CD8-positive, alpha-beta memory T cell (primary cell): Measurements from ENCODE around the gene CADM1. TPM values are rescaled to one million over a fixed set of nuclear protein-coding genes. Genes with fewer than 3 reads are reported as not detected.

Experiments used
- CTCF ChIA-PET: fragments of 350-600 bp; sonication (Branson Sonifier 250); formaldehyde crosslinking; loops from one replicate; lab custom pipeline; 2021; ENCODE audit warnings: antibody characterized with exemption; lab: Charles Lee
- POLR2A ChIA-PET: fragments of 350-600 bp; sonication (Branson Sonifier 250); formaldehyde crosslinking; loops from one replicate; lab custom pipeline; 2021; ENCODE audit warnings: antibody characterized with exemption; lab: Charles Lee
- DNase-seq, 5 donors: peaks; one replicate each; pipeline versions ENCODE4 v3.0.0 to v3.0.0-alpha.2; 2020 to 2022; ENCODE audit warnings: mixed read lengths in 1 of 5
- H3K27ac ChIP-seq: one replicate; pipeline ENCODE4 v1.7.0; 2013; ENCODE audit warnings: low read depth, mild to moderate bottlenecking, low read length, moderate library complexity
- H3K27me3 ChIP-seq: 2 replicates; pipeline ENCODE4 v1.7.0; 2013; ENCODE audit warnings: low read length, mild to moderate bottlenecking; ENCODE audit not compliant: insufficient read depth, poor library complexity, severe bottlenecking
- H3K36me3 ChIP-seq: 2 replicates; pipeline ENCODE4 v1.7.0; 2013; ENCODE audit warnings: mild to moderate bottlenecking, low read length, moderate library complexity; ENCODE audit not compliant: insufficient read depth
- H3K4me1 ChIP-seq: 2 replicates; pipeline ENCODE4 v1.7.0; 2013; ENCODE audit warnings: mild to moderate bottlenecking, low read length, moderate library complexity; ENCODE audit not compliant: insufficient read depth
- H3K4me3 ChIP-seq: 2 replicates; pipeline ENCODE4 v1.7.0; 2013; ENCODE audit warnings: mild to moderate bottlenecking, low read length
- H3K9me3 ChIP-seq: 2 replicates; pipeline ENCODE4 v1.7.0; 2013; ENCODE audit warnings: mild to moderate bottlenecking, low read length
- H3K27ac Mint-ChIP-seq, 8 donors: one replicate each; pipeline ENCODE4 v1.8.0; 2020 to 2021; ENCODE audit warnings: mixed read lengths in 8 of 8, mild to moderate bottlenecking in 6 of 8, inconsistent platforms in 3 of 8, moderate library complexity in 3 of 8
- H3K27me3 Mint-ChIP-seq, 2 donors: one replicate each; pipeline ENCODE4 v1.8.0; 2020 to 2021; ENCODE audit warnings: mixed read lengths in 2 of 2, mild to moderate bottlenecking in 1 of 2, moderate library complexity in 1 of 2
- H3K36me3 Mint-ChIP-seq, 3 donors: one replicate each; pipeline ENCODE4 v1.8.0; 2020 to 2021; ENCODE audit warnings: mixed read lengths in 3 of 3, inconsistent platforms in 1 of 3, mild to moderate bottlenecking in 1 of 3
- H3K4me1 Mint-ChIP-seq, 3 donors: one replicate each; pipeline ENCODE4 v1.8.0; 2020 to 2021; ENCODE audit warnings: mixed read lengths in 3 of 3, inconsistent platforms in 1 of 3, mild to moderate bottlenecking in 1 of 3
- H3K4me3 Mint-ChIP-seq, 7 donors: one replicate each; pipeline ENCODE4 v1.8.0; 2020 to 2021; ENCODE audit warnings: mixed read lengths in 7 of 7, mild to moderate bottlenecking in 6 of 7, moderate library complexity in 4 of 7, inconsistent platforms in 2 of 7
- H3K9me3 Mint-ChIP-seq, 5 donors: one replicate each; pipeline ENCODE4 v1.8.0; 2020 to 2022; ENCODE audit warnings: mixed read lengths in 5 of 5, mild to moderate bottlenecking in 3 of 5, moderate library complexity in 2 of 5, inconsistent platforms in 1 of 5
- polyA plus RNA-seq: library from polyadenylated mRNA; unstranded; fragments of 300-500 nt; fragmentation: Illumina TruSeq; gene quantifications from one replicate; pipeline ENCODE4 v1.2.3, GENCODE V29; 2021
- total RNA-seq, 2 experiments: library from RNA; stranded (reverse); gene quantifications; one replicate each; pipeline ENCODE4 v1.2.3, GENCODE V29; 2021

The CADM1 gene
- total and polyA plus RNA-seq, 3 experiments from 2014 or later = 0.90 to 2.7 (median 1.1) TPM

DNA sequence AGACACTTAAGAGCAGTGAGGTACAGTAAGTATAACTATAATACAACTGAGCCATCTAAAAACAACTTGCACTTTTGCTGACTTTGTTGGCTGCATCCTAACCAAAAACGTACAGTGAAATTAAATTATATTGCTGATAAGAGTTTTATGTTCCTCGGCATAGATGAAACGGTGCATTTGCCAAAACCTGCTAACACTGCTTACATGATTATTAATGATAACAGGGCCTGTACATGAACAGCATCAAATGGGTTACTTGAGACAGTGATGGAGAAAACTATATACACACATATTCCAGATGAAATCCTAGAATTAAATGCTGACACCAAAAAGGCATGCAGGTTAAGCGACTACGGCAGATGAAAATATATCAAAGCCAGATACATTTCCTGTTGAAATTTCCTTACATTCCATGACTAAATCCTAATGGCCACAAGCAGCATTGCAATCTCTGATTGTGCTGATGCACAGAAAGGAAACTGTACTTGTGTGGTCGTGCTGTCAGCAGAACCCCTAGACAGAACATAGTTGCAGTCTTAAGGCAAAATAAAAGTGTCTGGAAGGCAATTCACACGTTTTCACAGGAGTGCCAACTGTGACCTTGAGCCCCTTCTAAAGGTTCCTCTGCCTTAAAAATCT, 143.9 kb downstream of the CADM1 start:
- H3K4me3 Mint-ChIP-seq = no peak overlapping the region
- DNase-seq = no peak
- ChIA-PET POLR2A (no interaction called here), CTCF (no interaction called here)
- no peaks in the 10 kb centered on the region for H3K4me1 Mint-ChIP-seq
- Histone ChIP-seq H3K4me1 (no peaks in the 10 kb centered on the region), H3K4me3 (no peak overlapping the region), H3K9me3 (no peaks in the 10 kb centered on the region), H3K27me3 (no peaks in the 10 kb centered on the region), H3K36me3 (no peaks in the 10 kb centered on the region), H3K27ac (no peak overlapping the region)
- H3K27me3 Mint-ChIP-seq = peaks cover 1% of the 10 kb centered on the region in 2 donors
- no peak overlapping the region for H3K27ac Mint-ChIP-seq
- H3K9me3 Mint-ChIP-seq = no peaks in the 10 kb centered on the region
- H3K36me3 Mint-ChIP-seq = no peaks in the 10 kb centered on the region

DNA sequence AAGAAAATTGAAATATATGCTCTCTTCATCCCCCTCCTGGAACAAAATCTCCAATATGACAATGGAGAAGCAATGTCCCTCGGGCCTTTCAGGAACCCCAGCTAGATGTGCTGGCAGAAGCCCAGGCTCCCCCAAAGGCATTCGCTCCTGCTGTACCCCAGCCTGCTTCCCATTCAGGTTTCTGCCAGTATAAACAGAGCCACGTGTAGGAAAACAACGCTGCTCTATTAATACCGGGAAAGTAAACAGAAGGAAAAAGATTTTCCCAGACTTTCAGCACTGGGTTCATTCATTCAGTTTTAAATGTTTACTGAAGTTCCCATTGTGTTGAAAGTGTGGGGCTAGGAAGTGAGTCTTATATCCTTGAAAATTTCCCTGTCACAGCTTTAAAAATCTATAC, 147.1 kb downstream of the CADM1 start:
- Mint-ChIP-seq H3K36me3 (no peaks in the 10 kb centered on the region), H3K27ac (peak overlapping the region in 1 of 8 donors; percentile 65), H3K27me3 (peaks cover 9 to 11% of the 10 kb centered on the region in 2 donors), H3K4me3 (no peak overlapping the region), H3K4me1 (no peaks in the 10 kb centered on the region), H3K9me3 (peaks cover 0 to 3% (median 0%) of the 10 kb centered on the region in 5 donors)
- DNase-seq = no peak
- ChIA-PET POLR2A (no interaction called here), CTCF (no interaction called here)
- Histone ChIP-seq H3K9me3 (no peaks in the 10 kb centered on the region), H3K4me3 (no peak overlapping the region), H3K36me3 (no peaks in the 10 kb centered on the region), H3K27me3 (no peaks in the 10 kb centered on the region), H3K27ac (no peak overlapping the region), H3K4me1 (no peaks in the 10 kb centered on the region)

DNA sequence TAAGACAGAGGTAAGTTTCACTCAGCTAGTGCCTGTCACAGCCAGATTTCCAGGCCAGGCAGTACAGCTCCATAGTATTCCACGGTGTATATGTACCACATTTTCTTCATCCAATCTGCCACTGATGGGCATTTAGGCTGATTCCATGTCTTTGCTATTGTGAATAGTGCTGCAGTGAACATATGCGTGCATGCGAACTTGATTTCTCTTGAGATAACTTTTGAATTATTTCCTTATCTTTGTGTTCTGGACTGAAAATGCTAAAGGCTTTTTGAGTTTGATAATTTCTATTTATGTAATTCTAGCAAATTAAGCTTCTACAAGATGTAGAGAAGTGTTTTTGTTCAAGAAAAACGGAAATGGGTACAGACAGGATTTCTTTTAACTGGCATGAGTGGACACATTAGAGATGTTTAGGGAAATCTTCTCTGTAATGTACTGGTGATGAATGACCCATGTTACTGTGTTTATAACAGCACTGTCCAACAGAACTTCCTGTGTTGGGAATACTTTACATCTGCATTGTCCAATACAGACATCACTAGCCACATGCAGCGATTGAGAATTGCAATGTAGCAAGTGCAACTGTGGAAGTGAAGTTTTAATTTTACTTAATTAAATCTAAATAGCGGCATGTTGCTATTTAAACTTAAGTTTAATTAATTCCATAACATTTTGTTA, 151.3 kb downstream of the CADM1 start:
- no peak overlapping the region for H3K27ac ChIP-seq
- Mint-ChIP-seq H3K27ac (no peak overlapping the region), H3K36me3 (no peaks in the 10 kb centered on the region), H3K4me1 (no peaks in the 10 kb centered on the region), H3K9me3 (peaks cover 0 to 3% (median 0%) of the 10 kb centered on the region in 5 donors), H3K27me3 (peaks cover 9 to 19% of the 10 kb centered on the region in 2 donors), H3K4me3 (no peak overlapping the region)
- no peaks in the 10 kb centered on the region for H3K27me3 ChIP-seq
- ChIA-PET CTCF (no interaction called here), POLR2A (no interaction called here)
- H3K4me3 ChIP-seq = no peak overlapping the region
- H3K4me1 ChIP-seq = no peaks in the 10 kb centered on the region
- no peaks in the 10 kb centered on the region for H3K36me3 ChIP-seq
- DNase-seq = no peak
- no peaks in the 10 kb centered on the region for H3K9me3 ChIP-seq

DNA sequence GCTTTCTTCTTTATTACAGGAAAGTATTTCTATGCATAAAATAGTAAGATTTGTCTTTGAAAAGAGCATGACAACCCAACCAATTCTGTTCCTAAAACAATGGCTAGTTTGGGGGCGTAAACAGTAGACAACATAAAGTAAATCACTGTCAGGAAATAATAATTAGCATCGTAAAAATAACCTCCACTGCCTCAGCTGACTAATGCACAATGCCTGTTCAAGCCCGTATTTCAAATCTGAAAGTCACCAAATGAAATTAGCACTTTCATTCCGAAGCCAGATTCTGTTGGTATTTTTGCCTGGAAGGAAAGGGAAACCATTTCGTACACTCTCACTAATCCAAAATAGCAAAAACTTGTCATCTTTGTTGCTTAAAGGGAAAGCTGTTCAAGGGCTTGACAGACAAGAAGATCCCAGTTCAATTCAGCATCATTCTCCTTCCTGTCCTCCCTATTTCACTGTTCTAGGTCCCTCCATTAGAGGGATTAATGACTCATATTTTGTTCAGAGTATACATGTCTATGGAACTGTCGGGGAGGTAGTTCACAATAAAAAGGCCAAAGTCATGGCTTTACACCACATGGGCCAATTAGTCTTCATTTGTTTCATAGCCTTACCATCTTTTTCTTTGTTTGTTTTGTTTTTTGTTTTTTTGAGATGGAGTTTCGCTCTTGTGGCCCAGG, 154.7 kb downstream of the CADM1 start:
- Histone ChIP-seq H3K4me1 (no peaks in the 10 kb centered on the region), H3K4me3 (no peak overlapping the region), H3K27me3 (no peaks in the 10 kb centered on the region), H3K9me3 (no peaks in the 10 kb centered on the region), H3K36me3 (no peaks in the 10 kb centered on the region), H3K27ac (no peak overlapping the region)
- peaks cover 5 to 12% of the 10 kb centered on the region in 2 donors for H3K27me3 Mint-ChIP-seq
- H3K4me3 Mint-ChIP-seq = no peak overlapping the region
- CTCF ChIA-PET = no interaction called here
- DNase-seq = no peak
- POLR2A ChIA-PET = no interaction called here
- H3K4me1 Mint-ChIP-seq = no peaks in the 10 kb centered on the region
- no peak overlapping the region for H3K27ac Mint-ChIP-seq
- H3K36me3 Mint-ChIP-seq = no peaks in the 10 kb centered on the region
- H3K9me3 Mint-ChIP-seq = no peaks in the 10 kb centered on the region

DNA sequence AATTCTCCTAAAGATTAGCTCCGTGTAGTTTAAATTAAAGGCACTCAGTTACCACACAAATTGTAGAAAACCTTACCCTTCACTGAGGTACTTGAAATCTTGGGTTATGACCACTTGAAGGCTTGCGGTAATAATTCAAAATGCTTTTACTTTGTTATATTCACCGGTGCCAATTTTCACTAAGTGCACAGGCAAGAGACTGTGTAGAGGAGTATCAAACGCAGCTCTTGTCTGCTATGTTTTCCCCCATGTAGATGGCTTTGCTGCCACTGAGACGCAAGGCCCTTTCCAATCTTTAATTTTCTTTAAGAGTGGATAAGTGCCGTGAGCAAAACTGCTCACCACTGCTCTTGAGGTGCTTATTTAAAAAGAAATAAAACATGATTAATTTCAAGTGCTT, 155.8 kb downstream of the CADM1 start:
- no peak for DNase-seq
- Mint-ChIP-seq H3K4me1 (no peaks in the 10 kb centered on the region), H3K27me3 (peaks cover 0 to 8% of the 10 kb centered on the region in 2 donors), H3K36me3 (no peaks in the 10 kb centered on the region), H3K4me3 (no peak overlapping the region), H3K27ac (no peak overlapping the region), H3K9me3 (no peaks in the 10 kb centered on the region)
- CTCF ChIA-PET = no interaction called here
- no peaks in the 10 kb centered on the region for H3K27me3 ChIP-seq
- no peaks in the 10 kb centered on the region for H3K36me3 ChIP-seq
- POLR2A ChIA-PET = no interaction called here
- no peaks in the 10 kb centered on the region for H3K9me3 ChIP-seq
- no peak overlapping the region for H3K4me3 ChIP-seq
- H3K4me1 ChIP-seq = no peaks in the 10 kb centered on the region
- no peak overlapping the region for H3K27ac ChIP-seq

DNA sequence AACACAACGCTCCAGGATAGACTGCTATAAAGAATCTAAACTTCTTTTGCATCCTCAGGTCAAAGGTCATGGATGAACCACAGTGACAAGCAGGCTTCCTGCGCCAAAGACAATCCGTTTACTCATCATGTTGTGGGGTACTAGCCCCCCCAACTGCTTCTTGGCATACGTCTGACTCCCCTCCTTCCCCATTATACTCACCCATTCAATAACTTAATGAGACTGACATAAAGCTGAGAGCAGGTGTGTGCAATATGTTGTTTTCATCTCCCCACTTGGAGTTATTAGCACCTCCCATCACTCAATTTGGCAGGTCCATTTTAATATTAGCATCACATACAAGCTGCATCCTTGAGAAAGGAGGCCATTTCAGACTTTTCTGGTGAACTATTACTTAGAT, 157.1 kb downstream of the CADM1 start:
- no peaks in the 10 kb centered on the region for H3K4me1 ChIP-seq
- no peaks in the 10 kb centered on the region for H3K27me3 ChIP-seq
- H3K9me3 ChIP-seq = no peaks in the 10 kb centered on the region
- no peaks in the 10 kb centered on the region for H3K36me3 ChIP-seq
- no peak overlapping the region for H3K27ac ChIP-seq
- Mint-ChIP-seq H3K27me3 (peaks cover 0 to 8% of the 10 kb centered on the region in 2 donors), H3K9me3 (no peaks in the 10 kb centered on the region), H3K4me3 (no peak overlapping the region), H3K4me1 (no peaks in the 10 kb centered on the region), H3K27ac (no peak overlapping the region), H3K36me3 (no peaks in the 10 kb centered on the region)
- POLR2A ChIA-PET = no interaction called here
- DNase-seq = no peak
- CTCF ChIA-PET = no interaction called here
- no peak overlapping the region for H3K4me3 ChIP-seq

DNA sequence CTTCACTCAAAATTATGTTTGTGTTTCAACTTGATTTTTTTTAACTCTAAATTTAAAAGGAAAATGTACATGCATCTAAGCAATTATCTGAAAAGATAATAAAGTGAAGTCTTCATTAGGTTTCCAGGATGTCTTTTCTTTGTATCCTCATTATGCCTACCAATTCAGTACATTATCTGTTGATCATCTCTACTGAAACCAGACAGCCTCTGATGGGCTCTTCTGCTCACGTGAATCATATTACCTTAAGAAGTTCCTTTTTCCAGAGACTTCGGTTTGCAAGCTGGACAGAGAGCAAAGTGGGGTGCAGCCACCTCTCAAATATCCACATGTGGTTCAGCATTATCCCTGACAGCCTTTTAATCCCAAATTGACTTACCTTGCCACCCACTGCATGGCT, 158.4 kb downstream of the CADM1 start:
- Histone ChIP-seq H3K4me1 (no peaks in the 10 kb centered on the region), H3K27ac (no peak overlapping the region), H3K4me3 (no peak overlapping the region), H3K27me3 (no peaks in the 10 kb centered on the region), H3K9me3 (no peaks in the 10 kb centered on the region), H3K36me3 (no peaks in the 10 kb centered on the region)
- POLR2A ChIA-PET = no interaction called here
- CTCF ChIA-PET = no interaction called here
- no peaks in the 10 kb centered on the region for H3K9me3 Mint-ChIP-seq
- H3K27me3 Mint-ChIP-seq = peaks cover 0 to 8% of the 10 kb centered on the region in 2 donors
- H3K4me3 Mint-ChIP-seq = no peak overlapping the region
- no peak for DNase-seq
- H3K27ac Mint-ChIP-seq = no peak overlapping the region
- H3K36me3 Mint-ChIP-seq = no peaks in the 10 kb centered on the region
- H3K4me1 Mint-ChIP-seq = no peaks in the 10 kb centered on the region

DNA sequence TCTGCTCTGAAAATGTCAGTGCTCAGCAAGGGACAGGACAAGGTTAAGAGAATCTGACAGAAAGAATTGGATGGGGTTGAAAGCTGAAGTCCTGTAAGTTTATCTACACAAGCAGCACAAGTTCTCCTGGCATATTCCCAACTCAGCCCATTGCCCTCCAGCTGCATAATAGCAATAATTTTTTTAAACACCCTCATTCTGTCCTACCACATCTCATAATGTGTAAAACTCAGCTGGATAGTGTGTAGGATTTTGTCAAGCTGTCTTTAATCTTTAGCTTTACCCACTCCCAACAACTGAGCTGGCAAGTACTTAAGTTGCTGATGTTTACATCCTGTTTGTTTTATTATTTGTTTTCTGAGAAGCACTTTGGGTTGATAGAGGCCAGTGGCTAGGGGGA, 158.9 kb downstream of the CADM1 start:
- no peaks in the 10 kb centered on the region for H3K36me3 Mint-ChIP-seq
- no peak overlapping the region for H3K4me3 Mint-ChIP-seq
- H3K27ac ChIP-seq = no peak overlapping the region
- no peaks in the 10 kb centered on the region for H3K4me1 ChIP-seq
- ChIA-PET POLR2A (interaction anchor here (0.5 kb wide), 1 partner anchor 101 kb away, joined by 3 read pairs; no protein-coding TSS in a partner anchor), CTCF (no interaction called here)
- no peak for DNase-seq
- no peaks in the 10 kb centered on the region for H3K36me3 ChIP-seq
- H3K4me3 ChIP-seq = no peak overlapping the region
- no peaks in the 10 kb centered on the region for H3K9me3 Mint-ChIP-seq
- no peaks in the 10 kb centered on the region for H3K9me3 ChIP-seq
- H3K27me3 ChIP-seq = no peaks in the 10 kb centered on the region
- H3K4me1 Mint-ChIP-seq = no peaks in the 10 kb centered on the region
- H3K27ac Mint-ChIP-seq = no peak overlapping the region
- H3K27me3 Mint-ChIP-seq = peaks cover under 1 to 8% of the 10 kb centered on the region in 2 donors
